ENCODE data around the gene KCNJ2.

KCNJ2 gene

GRCh38 chr17:70158591-70158990 is 10.7 kb upstream of the KCNJ2 start:
- no peak for DNase-seq (ENCODE audit: low read depth in 2 of 2, low spot score in 1 of 2)

GRCh38 chr17:70159980-70160379 is 9.4 kb upstream of the KCNJ2 start:
- no peak for DNase-seq (ENCODE audit: low read depth in 2 of 2, low spot score in 1 of 2)

GRCh38 chr17:70161519-70161918 is 7.8 kb upstream of the KCNJ2 start:
- no peak for DNase-seq (ENCODE audit: low read depth in 2 of 2, low spot score in 1 of 2)

GRCh38 chr17:70165383-70165782 is 3.9 kb upstream of the KCNJ2 start:
- no peak for DNase-seq (ENCODE audit: low read depth in 2 of 2, low spot score in 1 of 2)

GRCh38 chr17:70166615-70167014 is 2.7 kb upstream of the KCNJ2 start:
- no peak for DNase-seq (ENCODE audit: low read depth in 2 of 2, low spot score in 1 of 2)

GRCh38 chr17:70168044-70168976 is 1.0 kb upstream of the KCNJ2 start:
- no peak for DNase-seq (ENCODE audit: low read depth in 2 of 2, low spot score in 1 of 2)

GRCh38 chr17:70169709-70170597 is 621 bp downstream of the KCNJ2 start:
- no peak for DNase-seq (ENCODE audit: low read depth in 2 of 2, low spot score in 1 of 2)

GRCh38 chr17:70171159-70171558 is 1.8 kb downstream of the KCNJ2 start:
- no peak for DNase-seq (ENCODE audit: low read depth in 2 of 2, low spot score in 1 of 2)

GRCh38 chr17:70172449-70172848 is 3.1 kb downstream of the KCNJ2 start:
- no peak for DNase-seq (ENCODE audit: low read depth in 2 of 2, low spot score in 1 of 2)

- DNase-seq (ENCODE audit: low read depth in 2 of 2, low spot score in 1 of 2), result no peak
Measured at GRCh38 chr17:70172923-70173322, 3.6 kb downstream of the KCNJ2 start.

- no peak for DNase-seq (ENCODE audit: low read depth in 2 of 2, low spot score in 1 of 2)
Measured at GRCh38 chr17:70173681-70174080, 4.3 kb downstream of the KCNJ2 start.

- DNase-seq (ENCODE audit: low read depth in 2 of 2, low spot score in 1 of 2), result no peak
Measured at GRCh38 chr17:70181376-70181775, 12.0 kb downstream of the KCNJ2 start.

GRCh38 chr17:70181866-70182265 is 12.5 kb downstream of the KCNJ2 start:
- no peak for DNase-seq (ENCODE audit: low read depth in 2 of 2, low spot score in 1 of 2)

GRCh38 chr17:70183508-70183907 is 14.2 kb downstream of the KCNJ2 start:
- DNase-seq (ENCODE audit: low read depth in 2 of 2, low spot score in 1 of 2), result no peak

GRCh38 chr17:70184207-70184606 is 14.9 kb downstream of the KCNJ2 start:
- DNase-seq (ENCODE audit: low read depth in 2 of 2, low spot score in 1 of 2), result no peak

GRCh38 chr17:70184770-70185169 is 15.4 kb downstream of the KCNJ2 start:
- DNase-seq (ENCODE audit: low read depth in 2 of 2, low spot score in 1 of 2), result no peak

- DNase-seq (ENCODE audit: low read depth in 2 of 2, low spot score in 1 of 2), result no peak
Measured at GRCh38 chr17:70185285-70185684, 16.0 kb downstream of the KCNJ2 start.

GRCh38 chr17:70187383-70187782 is 18.1 kb downstream of the KCNJ2 start:
- no peak for DNase-seq (ENCODE audit: low read depth in 2 of 2, low spot score in 1 of 2)

- DNase-seq (ENCODE audit: low read depth in 2 of 2, low spot score in 1 of 2), result no peak
Measured at GRCh38 chr17:70190959-70191805, 21.9 kb downstream of the KCNJ2 start.

GRCh38 chr17:70195091-70195490 is 25.8 kb downstream of the KCNJ2 start:
- no peak for DNase-seq (ENCODE audit: low read depth in 2 of 2, low spot score in 1 of 2)

- DNase-seq (ENCODE audit: low read depth in 2 of 2, low spot score in 1 of 2), result no peak
Measured at GRCh38 chr17:70201872-70202419, 32.6 kb downstream of the KCNJ2 start.
